ENCODE measurements around the gene PRTG. TPM values are rescaled to one million over a fixed set of nuclear protein-coding genes. Genes with fewer than 3 reads are reported as not detected.
"Not testable (repeated sequence)": the region's sequence is repeated elsewhere in the genome, so short reads cannot be mapped to it uniquely, and the experiment has no call there.

PRTG gene
- total and polyA plus RNA-seq, 2 experiments from 2014 or later = under 0.01 TPM; not detected in 1

DNA sequence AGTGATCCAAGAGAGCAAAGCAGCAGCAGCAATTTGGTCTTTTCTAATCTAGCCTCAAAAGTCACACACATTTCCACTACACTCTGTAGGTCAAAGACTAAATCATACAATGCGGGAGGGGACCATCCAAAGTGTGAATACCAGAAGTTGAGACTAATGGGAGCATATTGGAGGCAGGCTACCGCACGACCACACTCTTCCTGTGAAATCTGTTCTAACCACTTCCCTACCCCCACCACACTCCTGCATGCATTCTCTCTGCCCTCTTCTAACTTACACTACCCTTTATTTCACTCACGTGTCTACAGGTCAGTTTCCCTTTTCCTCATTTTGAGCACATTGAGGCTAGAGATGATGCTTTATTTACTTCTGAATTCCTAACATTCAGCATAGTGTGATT, 23.7 kb upstream of the PRTG start:
- Histone ChIP-seq H3K79me2 (ENCODE audit: insufficient read depth) (no peaks in the 10 kb centered on the region), H3K9me3 (ENCODE audit: low read depth) (no peaks in the 10 kb centered on the region), H3K9ac (no peak overlapping the region), H3K27me3 (replicated peaks; ENCODE audit: insufficient read depth) (no peaks in the 10 kb centered on the region), H3K4me1 (ENCODE audit: insufficient read depth) (no peaks in the 10 kb centered on the region), H4K20me1 (ENCODE audit: insufficient read depth) (no peaks in the 10 kb centered on the region), H3K9me2 (ENCODE audit: insufficient read depth) (no peaks in the 10 kb centered on the region), H2AFZ (no peak overlapping the region), H3K4me2 (ENCODE audit: unreplicated experiment) (no peak overlapping the region), H3K36me3 (ENCODE audit: low read depth) (no peaks in the 10 kb centered on the region), H3K27ac (no peak overlapping the region), H3K4me3 (no peak overlapping the region), H3F3A (ENCODE audit: insufficient read depth) (no peaks in the 10 kb centered on the region)
- no peak for DNase-seq
- in situ Hi-C loops (cut with MboI) = no loop called here
- 68 to 84% methylated on average over 4 of the region's 4 CpGs for WGBS, 2 experiments (ENCODE audit: low coverage in 1 of 2, low lambda C conversion rate in 2 of 2, missing lambda C conversion rate in 2 of 2)
- no peak for TF ChIP-seq EZH2phosphoT487 (IDR thresholded peaks at IDR 0.05; ENCODE audit: insufficient read depth, low read depth)
- no peak for TF ChIP-seq EZH2 (IDR thresholded peaks at IDR 0.05; ENCODE audit: insufficient read depth, poor library complexity, severe bottlenecking)

GRCh38 chr15:55764398-55764797, 21.4 kb upstream of the PRTG start:
- DNase-seq = no peak
- H3K36me3 ChIP-seq (ENCODE audit: low read depth) = no peaks in the 10 kb centered on the region
- H3K27ac ChIP-seq = no peak overlapping the region
- H3K4me2 ChIP-seq (ENCODE audit: unreplicated experiment) = no peak overlapping the region
- H3F3A ChIP-seq (ENCODE audit: insufficient read depth) = no peaks in the 10 kb centered on the region
- in situ Hi-C loops (cut with MboI) = no loop called here
- H3K27me3 ChIP-seq (replicated peaks; ENCODE audit: insufficient read depth) = no peaks in the 10 kb centered on the region
- 92 to 97% methylated on average over 6 of the region's 6 CpGs for WGBS, 2 experiments (ENCODE audit: low coverage in 1 of 2, low lambda C conversion rate in 2 of 2, missing lambda C conversion rate in 2 of 2)
- no peaks in the 10 kb centered on the region for H3K9me3 ChIP-seq (ENCODE audit: low read depth)
- no peak overlapping the region for H3K4me3 ChIP-seq
- H3K79me2 ChIP-seq (ENCODE audit: insufficient read depth) = no peaks in the 10 kb centered on the region
- H4K20me1 ChIP-seq (ENCODE audit: insufficient read depth) = no peaks in the 10 kb centered on the region
- H3K9ac ChIP-seq = no peak overlapping the region
- no peak overlapping the region for H2AFZ ChIP-seq
- no peaks in the 10 kb centered on the region for H3K9me2 ChIP-seq (ENCODE audit: insufficient read depth)
- TF ChIP-seq EZH2phosphoT487 (IDR thresholded peaks at IDR 0.05; ENCODE audit: insufficient read depth, low read depth) (no peak), EZH2 (IDR thresholded peaks at IDR 0.05; ENCODE audit: insufficient read depth, poor library complexity, severe bottlenecking) (no peak)
- H3K4me1 ChIP-seq (ENCODE audit: insufficient read depth) = no peaks in the 10 kb centered on the region

GRCh38 chr15:55758580-55758986, 15.6 kb upstream of the PRTG start:
- in situ Hi-C loops (cut with MboI) = no loop called here
- no peak overlapping the region for H3K4me3 ChIP-seq
- no peak overlapping the region for H3K9ac ChIP-seq
- H3K79me2 ChIP-seq (ENCODE audit: insufficient read depth) = no peaks in the 10 kb centered on the region
- WGBS, 2 experiments (ENCODE audit: low coverage in 1 of 2, low lambda C conversion rate in 2 of 2, missing lambda C conversion rate in 2 of 2) = 58 to 63% methylated on average over 13 of the region's 13 CpGs
- 0 out of 2 replicates have a peak, but pooled peaks cover 5% of the 10 kb centered on the region for H3K27me3 ChIP-seq (replicated peaks; ENCODE audit: insufficient read depth)
- no peaks in the 10 kb centered on the region for H3K36me3 ChIP-seq (ENCODE audit: low read depth)
- TF ChIP-seq EZH2phosphoT487 (IDR thresholded peaks at IDR 0.05; ENCODE audit: insufficient read depth, low read depth) (no peak), EZH2 (IDR thresholded peaks at IDR 0.05; ENCODE audit: insufficient read depth, poor library complexity, severe bottlenecking) (no peak)
- H3K9me3 ChIP-seq (ENCODE audit: low read depth) = no peaks in the 10 kb centered on the region
- H4K20me1 ChIP-seq (ENCODE audit: insufficient read depth) = no peaks in the 10 kb centered on the region
- no peak overlapping the region for H3K27ac ChIP-seq
- no peaks in the 10 kb centered on the region for H3K9me2 ChIP-seq (ENCODE audit: insufficient read depth)
- no peaks in the 10 kb centered on the region for H3F3A ChIP-seq (ENCODE audit: insufficient read depth)
- H2AFZ ChIP-seq = no peak overlapping the region
- no peak for DNase-seq
- no peak overlapping the region for H3K4me2 ChIP-seq (ENCODE audit: unreplicated experiment)
- no peaks in the 10 kb centered on the region for H3K4me1 ChIP-seq (ENCODE audit: insufficient read depth)

- H2AFZ ChIP-seq; in situ Hi-C loops (cut with MboI): not testable (repeated sequence)
Measured at GRCh38 chr15:55753433-55753832, 10.5 kb upstream of the PRTG start.

DNA sequence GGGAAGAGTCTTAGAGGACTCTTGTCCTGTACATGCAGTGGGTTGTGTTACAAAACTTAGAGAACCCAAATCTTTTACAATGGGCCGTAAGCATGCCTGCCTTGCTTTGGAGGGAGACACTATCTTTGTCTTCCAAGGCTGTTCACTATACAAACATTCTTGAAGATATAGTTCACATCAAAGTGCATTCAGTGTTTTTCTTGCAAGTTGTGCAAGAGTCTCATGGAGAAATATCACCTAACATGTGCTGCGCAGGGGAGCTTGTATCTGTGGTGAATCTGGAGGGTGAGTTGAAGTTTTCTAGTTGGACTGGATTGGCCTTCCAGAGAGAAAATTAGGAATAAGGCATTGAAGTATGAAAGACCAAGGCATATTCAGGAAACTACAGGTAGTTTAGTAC, 7.8 kb upstream of the PRTG start:
- 52 to 63% methylated on average over 2 of the region's 2 CpGs for WGBS, 2 experiments (ENCODE audit: low coverage in 1 of 2, low lambda C conversion rate in 2 of 2, missing lambda C conversion rate in 2 of 2)
- H3K4me2 ChIP-seq (ENCODE audit: unreplicated experiment) = no peak overlapping the region
- H3K4me1 ChIP-seq (ENCODE audit: insufficient read depth) = no peaks in the 10 kb centered on the region
- H3K9ac ChIP-seq = no peak overlapping the region
- H3K36me3 ChIP-seq (ENCODE audit: low read depth) = no peaks in the 10 kb centered on the region
- H3K27me3 ChIP-seq (replicated peaks; ENCODE audit: insufficient read depth) = peaks cover 10% of the 10 kb centered on the region
- no peaks in the 10 kb centered on the region for H3K9me2 ChIP-seq (ENCODE audit: insufficient read depth)
- no peak for DNase-seq
- no peak overlapping the region for H3K4me3 ChIP-seq
- H4K20me1 ChIP-seq (ENCODE audit: insufficient read depth) = no peaks in the 10 kb centered on the region
- H3F3A ChIP-seq (ENCODE audit: insufficient read depth) = no peaks in the 10 kb centered on the region
- TF ChIP-seq EZH2phosphoT487 (IDR thresholded peaks at IDR 0.05; ENCODE audit: insufficient read depth, low read depth) = no peak
- no peak for TF ChIP-seq EZH2 (IDR thresholded peaks at IDR 0.05; ENCODE audit: insufficient read depth, poor library complexity, severe bottlenecking)
- H3K27ac ChIP-seq = no peak overlapping the region
- no peaks in the 10 kb centered on the region for H3K9me3 ChIP-seq (ENCODE audit: low read depth)
- no peak overlapping the region for H2AFZ ChIP-seq
- in situ Hi-C loops (cut with MboI) = no loop called here
- H3K79me2 ChIP-seq (ENCODE audit: insufficient read depth) = no peaks in the 10 kb centered on the region

More at GRCh38 chr15:55753433-55753832, 10.5 kb upstream of the PRTG start:
- H3K4me2 ChIP-seq (ENCODE audit: unreplicated experiment); H3K27ac ChIP-seq; DNase-seq; H3K27me3 ChIP-seq (replicated peaks; ENCODE audit: insufficient read depth); H3K9ac ChIP-seq; H3F3A ChIP-seq (ENCODE audit: insufficient read depth); H3K4me3 ChIP-seq; H3K4me1 ChIP-seq (ENCODE audit: insufficient read depth); H3K36me3 ChIP-seq (ENCODE audit: low read depth); H3K79me2 ChIP-seq (ENCODE audit: insufficient read depth); H4K20me1 ChIP-seq (ENCODE audit: insufficient read depth); H3K9me3 ChIP-seq (ENCODE audit: low read depth); H3K9me2 ChIP-seq (ENCODE audit: insufficient read depth): not testable (repeated sequence)
- WGBS, 2 experiments (ENCODE audit: low coverage in 1 of 2, low lambda C conversion rate in 2 of 2, missing lambda C conversion rate in 2 of 2) = 61 to 67% methylated on average over 5 of the region's 5 CpGs

All from GM23248 (cell line).